ENCODE data around the gene HSPB9. TPM values are rescaled to one million over a fixed set of nuclear protein-coding genes. Genes with fewer than 3 reads are reported as not detected.

Gene HSPB9
- total and polyA plus RNA-seq, 2 donors (not counting 3 experiments of a cell fraction or from before 2014, with no cell fraction given) = not detected

GRCh38 chr17:42107597-42108576, 14.7 kb upstream of the HSPB9 start:
- DNase-seq (ENCODE audit: low read depth, low spot score) (peak; percentile 58), FAIRE-seq (peak; percentile 76)
- Histone ChIP-seq H3K4me1 (ENCODE audit: control insufficient read depth, extremely low read depth, insufficient read depth, low read length) (peaks cover 9% of the 10 kb centered on the region), H3K27me3 (ENCODE audit: control insufficient read depth in 2 of 2, insufficient read depth in 2 of 2, low read length in 2 of 2) (no peaks in the 10 kb centered on the region), H3K4me2 (ENCODE audit: insufficient read depth, low read length) (no peak overlapping the region), H3K9me3 (replicated peaks; ENCODE audit: control insufficient read depth, insufficient read depth, low read length) (no peaks in the 10 kb centered on the region), H3K4me3 (replicated peaks in 1 of 3; ENCODE audit: insufficient read depth in 1 of 3, low read depth in 1 of 3, low read length in 3 of 3) (no peak overlapping the region), H4K20me1 (replicated peaks; ENCODE audit: control insufficient read depth, extremely low read depth, insufficient read depth, low read length) (no peaks in the 10 kb centered on the region), H3K79me2 (ENCODE audit: control insufficient read depth, insufficient read depth, low read length) (no peaks in the 10 kb centered on the region), H3K36me3 (ENCODE audit: control insufficient read depth in 2 of 2, extremely low read depth in 1 of 2, insufficient read depth in 2 of 2, low read length in 2 of 2) (no peaks in the 10 kb centered on the region), H2AFZ (ENCODE audit: low read depth, low read length) (peak overlapping the region; percentile 49), H3K9ac (replicated peaks; ENCODE audit: extremely low read depth, insufficient read depth, low read length) (no peak overlapping the region), H3K27ac (ENCODE audit: insufficient read depth, low read depth, low read length) (no peak overlapping the region), H3K9me1 (replicated peaks; ENCODE audit: control insufficient read depth, extremely low read depth, insufficient read depth, low read length) (no peaks in the 10 kb centered on the region)
- BruUV-seq (replicated peaks) = no TSS peak
- intact Hi-C loops (cut with micrococcal nuclease) (no loop called here), dilution Hi-C loops (cut with MboI; ENCODE audit: extremely low pct_ligation_motif_present, low sequenced_read_pairs) (loop anchor here (25.0 kb wide), 1 partner anchor 146 kb away; the partner anchor contains the start of gene CNP)
- TF ChIP-seq MYC (IDR thresholded peaks at IDR 0.05; ENCODE audit: low read depth, low read length) (no peak), EZH2 (IDR thresholded peaks at IDR 0.05; ENCODE audit: borderline replicate concordance, low read depth, low read length, severe bottlenecking) (no peak), JUN (IDR thresholded peaks at IDR 0.05; ENCODE audit: borderline replicate concordance, insufficient read depth, insufficient read length, low read depth) (no peak), MAX (IDR thresholded peaks at IDR 0.05; ENCODE audit: insufficient read depth, insufficient read length) (no peak), POLR2AphosphoS5 (IDR thresholded peaks at IDR 0.05; ENCODE audit: insufficient read depth, low read depth, low read length) (no peak), CTCF (IDR thresholded peaks at IDR 0.05; ENCODE audit: extremely low read depth in 1 of 2, insufficient read depth in 1 of 2, low read depth in 1 of 2, low read length in 2 of 2) (no peak)
- ChIA-PET POLR2A (no interaction called here), CTCF (interaction anchor here (1.0 to 1.2 kb wide), 2 partner anchors 40 to 83 kb away, joined by 3 to 4 read pairs; no protein-coding TSS in a partner anchor)
